ENCODE measurements around the gene CDH23. TPM values are rescaled to one million over a fixed set of nuclear protein-coding genes. Genes with fewer than 3 reads are reported as not detected.

Gene CDH23
- total and polyA plus RNA-seq, 8 donors, result 3.4 to 64.6 (median 9.9) TPM

DNA sequence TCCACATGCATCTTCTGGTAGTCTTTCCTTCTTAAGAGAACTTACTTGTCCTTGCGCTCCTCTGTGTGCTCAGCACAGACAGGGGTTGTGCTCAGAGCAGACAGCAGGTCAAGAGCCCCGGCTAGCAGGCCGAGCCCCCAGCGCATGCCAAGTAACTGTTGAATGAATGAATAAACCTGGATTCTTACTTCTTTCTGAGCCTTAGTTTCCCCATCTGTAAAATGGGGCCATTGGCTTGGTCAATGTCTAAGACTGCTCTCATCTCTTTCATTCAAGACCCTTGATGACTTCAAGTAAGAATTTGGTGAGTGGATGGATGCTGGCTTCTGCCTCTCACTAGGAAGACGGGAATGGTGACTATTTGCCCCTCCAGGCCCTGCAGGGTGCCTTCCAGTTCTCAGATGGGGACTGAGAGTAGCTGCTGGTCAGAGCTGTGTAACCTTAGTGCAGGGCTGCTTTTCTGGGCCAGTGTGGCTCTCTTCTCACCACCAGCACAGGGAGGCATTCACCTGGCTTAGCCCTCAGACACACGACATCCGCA lies 78.1 kb downstream of the CDH23 start:
- intact Hi-C loops (cut with DNase I), result no loop called here
- DNase-seq (no peak), ATAC-seq (no peak), FAIRE-seq (no peak)
- H3K4me3 ChIP-seq, result no peak overlapping the region
- no peaks in the 10 kb centered on the region for H3K36me3 ChIP-seq
- WGBS, 2 donors, result 74 to 83% methylated on average over 7 of the region's 7 CpGs
- H3K9me3 ChIP-seq, result no peaks in the 10 kb centered on the region
- H3K27ac ChIP-seq, result peak overlapping the region; percentile 23 to 67 (median 36)
- peaks cover 0 to 10% (median 9%) of the 10 kb centered on the region in 3 donors for H3K4me1 ChIP-seq
- TF ChIP-seq, protein P1, sequence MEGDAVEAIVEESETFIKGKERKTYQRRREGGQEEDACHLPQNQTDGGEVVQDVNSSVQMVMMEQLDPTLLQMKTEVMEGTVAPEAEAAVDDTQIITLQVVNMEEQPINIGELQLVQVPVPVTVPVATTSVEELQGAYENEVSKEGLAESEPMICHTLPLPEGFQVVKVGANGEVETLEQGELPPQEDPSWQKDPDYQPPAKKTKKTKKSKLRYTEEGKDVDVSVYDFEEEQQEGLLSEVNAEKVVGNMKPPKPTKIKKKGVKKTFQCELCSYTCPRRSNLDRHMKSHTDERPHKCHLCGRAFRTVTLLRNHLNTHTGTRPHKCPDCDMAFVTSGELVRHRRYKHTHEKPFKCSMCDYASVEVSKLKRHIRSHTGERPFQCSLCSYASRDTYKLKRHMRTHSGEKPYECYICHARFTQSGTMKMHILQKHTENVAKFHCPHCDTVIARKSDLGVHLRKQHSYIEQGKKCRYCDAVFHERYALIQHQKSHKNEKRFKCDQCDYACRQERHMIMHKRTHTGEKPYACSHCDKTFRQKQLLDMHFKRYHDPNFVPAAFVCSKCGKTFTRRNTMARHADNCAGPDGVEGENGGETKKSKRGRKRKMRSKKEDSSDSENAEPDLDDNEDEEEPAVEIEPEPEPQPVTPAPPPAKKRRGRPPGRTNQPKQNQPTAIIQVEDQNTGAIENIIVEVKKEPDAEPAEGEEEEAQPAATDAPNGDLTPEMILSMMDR (IDR thresholded peaks at IDR 0.05), result no peak
- no peaks in the 10 kb centered on the region for H3K27me3 ChIP-seq

DNA sequence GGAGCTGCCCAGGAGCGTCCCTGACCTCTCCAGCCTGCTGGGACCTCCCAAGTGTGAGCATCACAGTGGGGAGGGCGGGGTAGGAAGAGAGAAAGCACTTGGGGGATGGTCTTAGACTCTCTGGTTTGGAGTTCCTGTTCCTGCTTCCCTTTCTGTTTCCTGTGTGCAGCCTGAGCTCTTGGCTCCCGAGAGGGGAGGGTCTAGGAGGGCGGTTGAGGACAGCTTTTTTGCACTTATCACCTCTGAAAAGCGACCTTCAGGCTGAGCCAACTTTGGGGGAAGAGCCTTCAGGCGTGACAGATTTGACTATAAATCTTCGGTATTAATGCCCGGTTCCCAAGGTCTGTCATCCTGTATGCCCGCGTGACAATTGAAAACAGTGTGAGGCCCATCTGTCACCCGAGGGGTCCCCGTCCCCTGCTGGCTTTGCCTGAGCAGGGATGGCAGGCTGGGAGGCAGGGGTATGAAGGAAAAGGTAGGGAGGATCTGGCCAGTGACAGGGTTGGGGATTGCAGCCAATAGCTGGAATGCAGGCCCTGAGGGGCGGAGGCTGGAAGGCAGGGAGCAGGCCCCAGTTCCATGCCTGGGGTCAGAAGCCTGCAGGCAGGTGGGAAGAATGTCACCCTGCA lies 78.6 kb downstream of the CDH23 start:
- 38 to 42% methylated on average over 13 of the region's 13 CpGs for WGBS, 2 donors
- FAIRE-seq (no peak), DNase-seq (peak in 4 of 6 donors; percentile 34 to 49 (median 44)), ATAC-seq (peak; percentile 20 to 54 (median 48))
- TF ChIP-seq, protein P1 (IDR thresholded peaks at IDR 0.05), result no peak
- intact Hi-C loops (cut with DNase I), result no loop called here
- Histone ChIP-seq H3K27me3 (no peaks in the 10 kb centered on the region), H3K27ac (peak overlapping the region; percentile 2 to 67 (median 36)), H3K4me3 (no peak overlapping the region), H3K4me1 (peaks cover 0 to 10% (median 9%) of the 10 kb centered on the region in 3 donors), H3K9me3 (no peaks in the 10 kb centered on the region), H3K36me3 (no peaks in the 10 kb centered on the region)

DNA sequence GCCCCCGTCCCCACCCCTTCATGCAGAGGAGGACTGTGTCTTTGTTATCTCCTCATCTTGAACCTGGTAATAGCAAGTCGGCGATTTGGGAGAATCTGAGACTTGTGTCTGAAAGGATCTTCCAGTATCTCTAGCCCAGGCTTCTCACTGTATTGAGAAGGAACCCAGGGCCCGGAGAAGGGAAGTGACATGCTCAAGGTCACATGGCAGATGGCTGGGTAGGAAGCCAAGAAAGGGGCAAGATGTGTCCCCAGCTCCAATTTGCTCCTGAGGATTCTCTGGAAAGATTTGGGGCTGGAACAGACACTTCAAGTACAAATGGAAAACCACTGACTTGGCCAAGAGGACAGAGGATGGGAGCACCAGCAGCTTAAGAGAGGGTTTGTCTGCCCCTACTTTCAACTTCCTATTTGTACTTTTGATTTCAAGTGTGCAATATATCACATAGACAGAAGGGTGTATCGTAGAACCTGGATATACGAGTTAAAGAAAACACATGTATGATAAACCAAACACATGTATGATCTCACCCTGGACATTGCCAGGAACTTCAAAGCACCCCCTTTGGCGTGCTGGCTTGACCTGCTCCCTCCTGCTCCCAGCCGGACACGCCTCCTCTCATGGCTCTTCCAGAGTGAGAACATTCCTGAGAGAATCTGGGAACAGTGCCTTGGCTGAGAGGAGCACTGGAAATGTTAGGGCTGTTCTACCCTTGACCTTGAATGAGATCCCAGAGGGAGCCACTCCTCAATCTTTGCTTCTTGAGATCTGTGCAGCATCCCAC lies 79.7 kb downstream of the CDH23 start:
- ATAC-seq, result peak in 3 of 4 donors; percentile 31 to 38 (median 32)
- no peak for FAIRE-seq
- H3K4me1 ChIP-seq, result peaks cover 0 to 10% (median 9%) of the 10 kb centered on the region in 3 donors
- H3K36me3 ChIP-seq, result no peaks in the 10 kb centered on the region
- no peaks in the 10 kb centered on the region for H3K9me3 ChIP-seq
- H3K27ac ChIP-seq, result peak overlapping the region in 1 of 4 donors; percentile 2
- H3K27me3 ChIP-seq, result no peaks in the 10 kb centered on the region
- H3K4me3 ChIP-seq, result no peak overlapping the region
- intact Hi-C loops (cut with DNase I), result no loop called here
- TF ChIP-seq, protein P1 (IDR thresholded peaks at IDR 0.05), result no peak
- peak in 4 of 6 donors; percentile 21 to 43 (median 32) for DNase-seq
- 43 to 44% methylated on average over 9 of the region's 9 CpGs for WGBS, 2 donors

DNA sequence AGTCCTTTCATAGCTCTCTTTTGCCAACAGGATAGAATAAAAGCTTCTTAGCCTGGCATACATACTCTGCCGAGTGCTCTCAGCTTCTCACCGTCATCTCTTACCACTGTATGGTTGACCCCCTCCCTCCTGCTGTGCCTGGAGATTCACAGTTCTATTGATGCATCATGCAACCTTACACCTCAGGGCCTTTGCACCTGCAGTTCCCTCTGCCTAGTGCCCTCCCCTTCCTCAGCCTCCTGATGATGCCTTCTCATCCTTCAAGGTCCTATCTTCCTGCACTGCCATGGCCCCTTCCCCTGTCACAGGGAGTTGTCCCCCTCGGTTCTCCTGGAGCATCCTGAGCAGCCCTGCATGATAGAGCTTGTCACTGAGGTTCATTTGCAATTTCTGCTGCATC lies 81.5 kb downstream of the CDH23 start:
- intact Hi-C loops (cut with DNase I), result no loop called here
- Histone ChIP-seq H3K27ac (no peak overlapping the region), H3K9me3 (no peaks in the 10 kb centered on the region), H3K27me3 (no peaks in the 10 kb centered on the region), H3K4me3 (no peak overlapping the region), H3K4me1 (peaks cover 0 to 10% (median 9%) of the 10 kb centered on the region in 3 donors), H3K36me3 (no peaks in the 10 kb centered on the region)
- no peak for ATAC-seq
- TF ChIP-seq, protein P1 (IDR thresholded peaks at IDR 0.05), result no peak
- no peak for DNase-seq
- 52 to 54% methylated on average over 3 of the region's 3 CpGs for WGBS, 2 donors
- FAIRE-seq, result no peak
